ENCODE data around the gene CLK3.
"Not testable (repeated sequence)": the region's sequence is repeated elsewhere in the genome, so short reads cannot be mapped to it uniquely, and the experiment has no call there.

The CLK3 gene

GRCh38 chr15:74642348-74642733 lies 26.7 kb downstream of the CLK3 start:
- no peak overlapping the region for H3K4me3 ChIP-seq (ENCODE audit: low read depth, low read length)

GRCh38 chr15:74642734-74643664 lies 27.4 kb downstream of the CLK3 start:
- H3K4me3 ChIP-seq (ENCODE audit: low read depth, low read length): no peak overlapping the region

GRCh38 chr15:74643665-74644204 lies 28.1 kb downstream of the CLK3 start:
- H3K4me3 ChIP-seq (ENCODE audit: low read depth, low read length): no peak overlapping the region

GRCh38 chr15:74646480-74646879 lies 30.8 kb downstream of the CLK3 start:
- no peak overlapping the region for H3K4me3 ChIP-seq (ENCODE audit: low read depth, low read length)

GRCh38 chr15:74648051-74648842 lies 32.6 kb downstream of the CLK3 start:
- no peak overlapping the region for H3K4me3 ChIP-seq (ENCODE audit: low read depth, low read length)

- H3K4me3 ChIP-seq (ENCODE audit: low read depth, low read length): no peak overlapping the region
Observed at GRCh38 chr15:74651242-74651741, 35.7 kb downstream of the CLK3 start.

- H3K4me3 ChIP-seq (ENCODE audit: low read depth, low read length): no peak overlapping the region
Observed at GRCh38 chr15:74653426-74654102, 37.9 kb downstream of the CLK3 start.

GRCh38 chr15:74655424-74655823 lies 39.8 kb downstream of the CLK3 start:
- no peak overlapping the region for H3K4me3 ChIP-seq (ENCODE audit: low read depth, low read length)

- no peak overlapping the region for H3K4me3 ChIP-seq (ENCODE audit: low read depth, low read length)
Observed at GRCh38 chr15:74656935-74657535, 41.4 kb downstream of the CLK3 start.

GRCh38 chr15:74657846-74658245 lies 42.2 kb downstream of the CLK3 start:
- no peak overlapping the region for H3K4me3 ChIP-seq (ENCODE audit: low read depth, low read length)

GRCh38 chr15:74661280-74661679 lies 45.6 kb downstream of the CLK3 start:
- H3K4me3 ChIP-seq (ENCODE audit: low read depth, low read length): not testable (repeated sequence)

GRCh38 chr15:74662064-74662860 lies 46.6 kb downstream of the CLK3 start:
- H3K4me3 ChIP-seq (ENCODE audit: low read depth, low read length): no peak overlapping the region

- H3K4me3 ChIP-seq (ENCODE audit: low read depth, low read length): no peak overlapping the region
Observed at GRCh38 chr15:74663303-74664027, 47.8 kb downstream of the CLK3 start.

- no peak overlapping the region for H3K4me3 ChIP-seq (ENCODE audit: low read depth, low read length)
Observed at GRCh38 chr15:74664028-74664616, 48.5 kb downstream of the CLK3 start.

GRCh38 chr15:74664670-74665069 lies 49.0 kb downstream of the CLK3 start:
- no peak overlapping the region for H3K4me3 ChIP-seq (ENCODE audit: low read depth, low read length)

- no peak overlapping the region for H3K4me3 ChIP-seq (ENCODE audit: low read depth, low read length)
Observed at GRCh38 chr15:74667975-74668374, 52.3 kb downstream of the CLK3 start.

GRCh38 chr15:74669627-74670026 lies 54.0 kb downstream of the CLK3 start:
- no peak overlapping the region for H3K4me3 ChIP-seq (ENCODE audit: low read depth, low read length)

GRCh38 chr15:74674161-74674560 lies 58.5 kb downstream of the CLK3 start:
- no peak overlapping the region for H3K4me3 ChIP-seq (ENCODE audit: low read depth, low read length)

GRCh38 chr15:74676801-74677200 lies 61.2 kb downstream of the CLK3 start:
- no peak overlapping the region for H3K4me3 ChIP-seq (ENCODE audit: low read depth, low read length)

Data from iPS-11a (cell line).